ENCODE measurements around the gene GOLGA6L26.
"Not testable (repeated sequence)": the region's sequence is repeated elsewhere in the genome, so short reads cannot be mapped to it uniquely, and the experiment has no call there.

DNA sequence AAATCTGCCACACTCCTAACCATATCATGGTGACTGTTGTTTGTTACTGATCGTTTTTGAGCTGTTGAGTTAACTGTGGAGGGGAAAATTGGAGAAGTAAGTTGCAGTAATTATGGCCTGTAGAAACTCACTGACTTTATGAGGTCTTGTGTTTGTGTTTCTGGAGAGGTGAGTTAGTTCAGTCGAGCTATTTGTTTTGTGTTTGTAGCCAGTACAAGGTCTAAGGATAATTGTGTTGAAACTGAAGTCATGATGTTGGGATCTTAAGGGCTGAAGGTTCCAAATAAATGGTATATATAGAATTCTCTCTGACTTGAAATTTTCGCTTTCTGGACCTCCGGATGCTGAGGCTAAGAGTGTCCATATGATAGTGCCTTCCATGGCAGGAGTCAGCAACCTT lies 29.2 kb downstream of the GOLGA6L26 start:
- TF ChIP-seq, protein P1, sequence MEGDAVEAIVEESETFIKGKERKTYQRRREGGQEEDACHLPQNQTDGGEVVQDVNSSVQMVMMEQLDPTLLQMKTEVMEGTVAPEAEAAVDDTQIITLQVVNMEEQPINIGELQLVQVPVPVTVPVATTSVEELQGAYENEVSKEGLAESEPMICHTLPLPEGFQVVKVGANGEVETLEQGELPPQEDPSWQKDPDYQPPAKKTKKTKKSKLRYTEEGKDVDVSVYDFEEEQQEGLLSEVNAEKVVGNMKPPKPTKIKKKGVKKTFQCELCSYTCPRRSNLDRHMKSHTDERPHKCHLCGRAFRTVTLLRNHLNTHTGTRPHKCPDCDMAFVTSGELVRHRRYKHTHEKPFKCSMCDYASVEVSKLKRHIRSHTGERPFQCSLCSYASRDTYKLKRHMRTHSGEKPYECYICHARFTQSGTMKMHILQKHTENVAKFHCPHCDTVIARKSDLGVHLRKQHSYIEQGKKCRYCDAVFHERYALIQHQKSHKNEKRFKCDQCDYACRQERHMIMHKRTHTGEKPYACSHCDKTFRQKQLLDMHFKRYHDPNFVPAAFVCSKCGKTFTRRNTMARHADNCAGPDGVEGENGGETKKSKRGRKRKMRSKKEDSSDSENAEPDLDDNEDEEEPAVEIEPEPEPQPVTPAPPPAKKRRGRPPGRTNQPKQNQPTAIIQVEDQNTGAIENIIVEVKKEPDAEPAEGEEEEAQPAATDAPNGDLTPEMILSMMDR (conservative IDR thresholded peaks at IDR 0.05; ENCODE audit: low read depth, low read length), result not testable (repeated sequence)
- not testable (repeated sequence) for TF ChIP-seq EZH2 (IDR thresholded peaks at IDR 0.05; ENCODE audit: borderline replicate concordance, low read depth, low read length, poor library complexity, severe bottlenecking)

All from A673 (cell line).